ENCODE measurements around the gene CLEC4G. TPM values are rescaled to one million over a fixed set of nuclear protein-coding genes. Genes with fewer than 3 reads are reported as not detected.

Gene CLEC4G
- total RNA-seq, 1 donor from 2014 or later: 0.82 TPM

GRCh38 chr19:7699417-7700401 lies 32.2 kb downstream of the CLEC4G start:
- no peak for FAIRE-seq

GRCh38 chr19:7699003-7699402 lies 32.9 kb downstream of the CLEC4G start:
- DNase-seq (ENCODE audit: low spot score in 2 of 2) (no peak), FAIRE-seq (no peak)

More at GRCh38 chr19:7699417-7700401, 32.2 kb downstream of the CLEC4G start:
- no peak for DNase-seq (ENCODE audit: low spot score in 2 of 2)

- no peak for DNase-seq (ENCODE audit: low spot score in 2 of 2)
- no peak for FAIRE-seq
These were observed 33.3 kb downstream of the CLEC4G start for GRCh38 chr19:7698583-7698982.

- FAIRE-seq: no peak
These were observed 34.1 kb downstream of the CLEC4G start for GRCh38 chr19:7697721-7698287.

GRCh38 chr19:7694499-7694898 lies 37.4 kb downstream of the CLEC4G start:
- no peak for DNase-seq (ENCODE audit: low spot score in 2 of 2)
- FAIRE-seq: no peak

More at GRCh38 chr19:7697721-7698287, 34.1 kb downstream of the CLEC4G start:
- no peak for DNase-seq (ENCODE audit: low spot score in 2 of 2)

- DNase-seq (ENCODE audit: low spot score in 2 of 2) (no peak), FAIRE-seq (no peak)
These were observed 39.4 kb downstream of the CLEC4G start for GRCh38 chr19:7692417-7693088.

- FAIRE-seq (no peak), DNase-seq (ENCODE audit: low spot score in 2 of 2) (no peak)
These were observed 40.4 kb downstream of the CLEC4G start for GRCh38 chr19:7691497-7691896.

- FAIRE-seq (no peak), DNase-seq (ENCODE audit: low spot score in 2 of 2) (no peak)
These were observed 41.1 kb downstream of the CLEC4G start for GRCh38 chr19:7690779-7691258.

- DNase-seq (ENCODE audit: low spot score in 2 of 2) (no peak), FAIRE-seq (no peak)
These were observed 42.7 kb downstream of the CLEC4G start for GRCh38 chr19:7689165-7689564.

GRCh38 chr19:7687177-7687576 lies 44.7 kb downstream of the CLEC4G start:
- FAIRE-seq (no peak), DNase-seq (ENCODE audit: low spot score in 2 of 2) (no peak)

- FAIRE-seq: no peak
- DNase-seq (ENCODE audit: low spot score in 2 of 2): no peak
These were observed 46.1 kb downstream of the CLEC4G start for GRCh38 chr19:7685546-7686445.

- DNase-seq (ENCODE audit: low spot score in 2 of 2) (no peak), FAIRE-seq (no peak)
These were observed 49.6 kb downstream of the CLEC4G start for GRCh38 chr19:7682175-7682855.

GRCh38 chr19:7681340-7682174 lies 50.4 kb downstream of the CLEC4G start:
- FAIRE-seq (no peak), DNase-seq (ENCODE audit: low spot score in 2 of 2) (peak; percentile 80 to 83)

- DNase-seq (ENCODE audit: low spot score in 2 of 2): peak; percentile 93 to 97
- FAIRE-seq: no peak
These were observed 51.1 kb downstream of the CLEC4G start, which contains the start of gene TRAPPC5 for GRCh38 chr19:7680606-7681339. Gene TRAPPC5, plus strand, starts transcription at chr19:7680833. Its CDS starts 1,421 bp downstream, at chr19:7682254.

GRCh38 chr19:7679771-7680605 lies 51.9 kb downstream of the CLEC4G start:
- FAIRE-seq (no peak), DNase-seq (ENCODE audit: low spot score in 2 of 2) (no peak)

- DNase-seq (ENCODE audit: low spot score in 2 of 2): no peak
- FAIRE-seq: no peak
These were observed 52.7 kb downstream of the CLEC4G start for GRCh38 chr19:7678971-7679751.

Data from frontal cortex (tissue), 4 donors.